ENCODE data around the gene TBCEL.

DNA sequence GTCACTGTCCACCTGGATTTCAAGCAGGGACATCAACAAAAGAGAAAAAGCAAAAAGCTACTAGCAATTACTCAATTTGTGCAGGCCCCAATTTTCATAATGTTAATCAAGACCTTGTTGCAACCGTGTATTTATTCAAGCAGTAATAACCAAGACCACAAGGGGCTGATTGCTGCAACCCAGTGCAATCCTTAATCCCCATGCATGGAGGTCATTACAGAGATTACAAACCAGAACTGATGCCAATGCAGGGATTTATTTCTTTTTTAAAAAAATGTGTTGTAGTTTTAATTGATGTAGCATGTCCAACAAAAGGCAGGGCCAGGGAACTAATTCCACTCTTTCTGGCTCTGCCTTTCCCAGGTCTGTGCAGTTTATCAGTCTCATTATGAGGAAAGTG, 95.5 kb downstream of the TBCEL start:
- TF ChIP-seq, protein P1, sequence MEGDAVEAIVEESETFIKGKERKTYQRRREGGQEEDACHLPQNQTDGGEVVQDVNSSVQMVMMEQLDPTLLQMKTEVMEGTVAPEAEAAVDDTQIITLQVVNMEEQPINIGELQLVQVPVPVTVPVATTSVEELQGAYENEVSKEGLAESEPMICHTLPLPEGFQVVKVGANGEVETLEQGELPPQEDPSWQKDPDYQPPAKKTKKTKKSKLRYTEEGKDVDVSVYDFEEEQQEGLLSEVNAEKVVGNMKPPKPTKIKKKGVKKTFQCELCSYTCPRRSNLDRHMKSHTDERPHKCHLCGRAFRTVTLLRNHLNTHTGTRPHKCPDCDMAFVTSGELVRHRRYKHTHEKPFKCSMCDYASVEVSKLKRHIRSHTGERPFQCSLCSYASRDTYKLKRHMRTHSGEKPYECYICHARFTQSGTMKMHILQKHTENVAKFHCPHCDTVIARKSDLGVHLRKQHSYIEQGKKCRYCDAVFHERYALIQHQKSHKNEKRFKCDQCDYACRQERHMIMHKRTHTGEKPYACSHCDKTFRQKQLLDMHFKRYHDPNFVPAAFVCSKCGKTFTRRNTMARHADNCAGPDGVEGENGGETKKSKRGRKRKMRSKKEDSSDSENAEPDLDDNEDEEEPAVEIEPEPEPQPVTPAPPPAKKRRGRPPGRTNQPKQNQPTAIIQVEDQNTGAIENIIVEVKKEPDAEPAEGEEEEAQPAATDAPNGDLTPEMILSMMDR (IDR thresholded peaks at IDR 0.05 in 4 of 5, conservative IDR thresholded peaks at IDR 0.05 in 1 of 5), result no peak
- TF ChIP-seq POLR2A (IDR thresholded peaks at IDR 0.05), result no peak

Data from gastrocnemius medialis (tissue), 4 donors.